NCI-H446 (cell line): ENCODE data around the gene MKLN1.

Experiments used
- DNase-seq, 2 experiments: peaks; one replicate each; lab custom pipeline; 2025; lab: John Stamatoyannopoulos, UW

The MKLN1 gene

GRCh38 chr7:131354390-131354789 is 26.7 kb downstream of the MKLN1 start:
- no peak for DNase-seq

GRCh38 chr7:131355917-131356777 is 28.5 kb downstream of the MKLN1 start:
- no peak for DNase-seq

- DNase-seq, result no peak
Measured at GRCh38 chr7:131357282-131357880, 29.7 kb downstream of the MKLN1 start.

- DNase-seq, result no peak
Measured at GRCh38 chr7:131358636-131359035, 31.0 kb downstream of the MKLN1 start.

- no peak for DNase-seq
Measured at GRCh38 chr7:131359136-131359776, 31.6 kb downstream of the MKLN1 start.

- no peak for DNase-seq
Measured at GRCh38 chr7:131363719-131364118, 36.0 kb downstream of the MKLN1 start.

GRCh38 chr7:131364767-131365344 is 37.2 kb downstream of the MKLN1 start:
- DNase-seq, result no peak

- no peak for DNase-seq
Measured at GRCh38 chr7:131365838-131366237, 38.2 kb downstream of the MKLN1 start.

GRCh38 chr7:131369354-131369753 is 41.7 kb downstream of the MKLN1 start:
- no peak for DNase-seq

- no peak for DNase-seq
Measured at GRCh38 chr7:131370523-131370968, 42.9 kb downstream of the MKLN1 start.

- DNase-seq, result no peak
Measured at GRCh38 chr7:131371411-131371810, 43.7 kb downstream of the MKLN1 start.

- DNase-seq, result no peak
Measured at GRCh38 chr7:131372554-131372953, 44.9 kb downstream of the MKLN1 start.

GRCh38 chr7:131374821-131375220 is 47.1 kb downstream of the MKLN1 start:
- DNase-seq, result no peak

- no peak for DNase-seq
Measured at GRCh38 chr7:131381069-131381838, 53.6 kb downstream of the MKLN1 start.

- no peak for DNase-seq
Measured at GRCh38 chr7:131383417-131384285, 56.0 kb downstream of the MKLN1 start.

GRCh38 chr7:131384286-131384635 is 56.6 kb downstream of the MKLN1 start:
- no peak for DNase-seq

GRCh38 chr7:131385039-131385605 is 57.4 kb downstream of the MKLN1 start:
- no peak for DNase-seq

GRCh38 chr7:131388126-131388525 is 60.5 kb downstream of the MKLN1 start:
- DNase-seq, result no peak

GRCh38 chr7:131390275-131390674 is 62.6 kb downstream of the MKLN1 start:
- DNase-seq, result no peak

- no peak for DNase-seq
Measured at GRCh38 chr7:131391145-131391544, 63.5 kb downstream of the MKLN1 start.
